Heart left ventricle (tissue), 13 donors: ENCODE measurements around the gene TTLL11.

Source experiments
- CTCF ChIP-seq, 12 donors: fragments of 200-600 bp; sonication (generic) in 4 of 12; IDR thresholded peaks; one replicate each; pipeline versions ENCODE4 v1.5.0 to v1.8.0; 2018 to 2022; ENCODE audit warnings: antibody characterized with exemption in 12 of 12, mild to moderate bottlenecking in 5 of 12
- POLR2A ChIP-seq, 2 donors: fragments of 450-650 bp; IDR thresholded peaks; one replicate each; pipeline ENCODE4 v1.6.1; 2017; ENCODE audit warnings: antibody characterized with exemption in 2 of 2, mild to moderate bottlenecking in 2 of 2, moderate library complexity in 2 of 2
- donor health status: ischemic (EF 13 %, LVEDD 7.1; RV severe dilation, severe dysfunction).
- donor health status: DM: no; HTN: yes; CAD: no.
- donor health status: DM: no; HTN: no; CAD: no.
- donor health status: ischemic (EF 25% LVEDD 6.9; RV normal size, moderate dysfunction).
- donor health status: ischemic (EF 25% LVEDD 5.7; RV mildly dilated, moderate dysfunction).
- donor health status: ischemic (EF 35%, LVEDD 5.7; RV mildly dilated, moderate dysfunction).
- donor health status: nonischemic (EF 11% LVEDD 7.7; RV severe dilation, severe dysfunction).
- donor health status: DM: yes; HTN: yes; CAD: no.
- donor health status: PGD.
- donor health status: ischemic (EF 29% LVEDD 5.4; RV normal size, mild dysfunction).
- donor health status: nonischemic (EF 23%, LVEDD 6.1; RV moderate dilation, normal function).

- TF ChIP-seq POLR2A (IDR thresholded peaks at IDR 0.05) (no peak), CTCF (IDR thresholded peaks at IDR 0.05) (no peak)
Measured at GRCh38 chr9:122091682-122092592, 1.2 kb downstream of the TTLL11 start.
